ENCODE results near the gene TAAR1.
"Not testable (repeated sequence)": the region's sequence is repeated elsewhere in the genome, so short reads cannot be mapped to it uniquely, and the experiment has no call there.

TAAR1 gene, protein sequence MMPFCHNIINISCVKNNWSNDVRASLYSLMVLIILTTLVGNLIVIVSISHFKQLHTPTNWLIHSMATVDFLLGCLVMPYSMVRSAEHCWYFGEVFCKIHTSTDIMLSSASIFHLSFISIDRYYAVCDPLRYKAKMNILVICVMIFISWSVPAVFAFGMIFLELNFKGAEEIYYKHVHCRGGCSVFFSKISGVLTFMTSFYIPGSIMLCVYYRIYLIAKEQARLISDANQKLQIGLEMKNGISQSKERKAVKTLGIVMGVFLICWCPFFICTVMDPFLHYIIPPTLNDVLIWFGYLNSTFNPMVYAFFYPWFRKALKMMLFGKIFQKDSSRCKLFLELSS
- long read RNA-seq, donor 1 = 0 reads
- long read RNA-seq, donor 2 = 0 reads
- long read RNA-seq, donor 3 = 0 reads
- long read RNA-seq, donor 4 = 0 reads
- long read RNA-seq, donor 5 = 0 reads
- long read RNA-seq, donor 6 = 0 reads
- long read RNA-seq, donor 7 = 0 reads
- long read RNA-seq, donor 8 = 0 reads

DNA sequence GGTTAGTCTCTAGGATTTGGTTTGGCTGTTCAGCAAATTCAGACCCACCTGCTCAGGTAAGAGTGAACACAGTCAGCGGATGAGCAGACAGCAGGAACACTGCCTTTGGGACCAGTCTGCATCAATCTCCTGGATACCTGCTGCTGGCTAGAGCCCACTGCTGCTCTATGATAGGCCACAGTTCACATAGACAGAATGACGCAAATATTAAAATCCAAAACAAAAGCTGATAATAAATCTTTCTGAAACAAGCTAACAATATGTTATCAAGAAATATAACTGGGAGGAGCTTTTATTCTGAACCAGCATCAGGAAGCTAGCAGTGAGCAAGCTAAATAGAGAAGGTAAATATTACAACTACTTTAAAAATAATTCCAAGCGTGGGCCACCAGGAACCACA, at the start of gene TAAR1:
TAAR1 (minus strand) TSS at position 101 of the 400 bp plus-strand sequence. CDS start 13,179 bp downstream, outside the sequence.
- no peak for DNase-seq

DNA sequence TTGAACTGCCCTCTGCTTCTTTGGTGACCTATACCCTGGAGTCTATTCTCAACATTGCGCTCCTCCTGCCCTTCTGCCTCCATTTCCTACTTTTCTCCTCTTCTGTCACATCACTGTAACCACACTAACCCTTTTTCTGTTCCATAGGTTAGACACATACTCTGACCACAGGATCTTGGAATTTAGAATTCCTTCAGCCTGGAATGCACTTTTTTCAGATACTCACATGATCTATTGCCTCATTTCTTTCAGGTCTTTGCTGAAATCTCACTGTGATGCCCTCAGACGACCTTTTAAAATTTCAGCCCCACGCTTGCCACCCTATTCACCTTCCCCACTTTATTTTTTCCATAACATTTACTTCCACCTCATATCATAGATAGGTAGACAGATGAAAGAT, 49.8 kb upstream of the TAAR1 start:
- DNase-seq = no peak

DNA sequence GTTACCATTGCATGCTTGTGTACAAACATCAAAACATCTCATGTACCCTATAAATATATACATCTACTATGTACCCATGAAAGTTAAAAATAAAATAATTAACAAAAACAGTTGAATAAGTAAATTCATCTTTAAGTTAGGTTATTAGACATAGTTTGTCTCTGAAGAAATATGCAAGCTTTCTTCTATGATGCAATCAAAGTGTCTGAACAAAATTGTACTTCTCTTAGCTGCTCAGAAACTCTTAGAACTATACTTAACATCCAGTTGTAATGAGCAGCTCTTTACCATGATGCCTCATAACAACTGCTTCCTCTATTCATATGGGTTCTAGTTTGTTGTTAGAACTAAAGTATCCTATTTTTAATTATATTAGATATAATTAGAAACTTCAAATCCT, 49.0 kb upstream of the TAAR1 start:
- no peak for DNase-seq

DNA sequence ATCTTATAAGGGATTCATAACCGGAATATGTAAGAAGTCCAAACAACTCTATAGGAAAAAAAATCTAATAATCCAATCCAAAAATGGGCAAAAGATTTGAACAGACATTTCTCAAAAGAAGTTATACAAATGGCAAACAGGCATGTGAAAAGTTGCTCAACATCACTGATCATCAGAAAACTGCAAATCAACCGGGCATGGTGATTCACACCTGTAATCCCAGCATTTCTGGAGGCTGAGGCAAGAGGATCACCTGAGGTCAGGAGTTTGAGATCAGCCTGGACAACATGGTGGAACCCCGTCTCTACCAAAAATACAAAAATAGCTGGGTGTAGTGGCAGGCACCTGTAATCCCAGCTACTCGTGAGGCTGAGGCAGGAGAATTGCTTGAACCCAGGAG, 47.8 kb upstream of the TAAR1 start:
- DNase-seq = not testable (repeated sequence)

DNA sequence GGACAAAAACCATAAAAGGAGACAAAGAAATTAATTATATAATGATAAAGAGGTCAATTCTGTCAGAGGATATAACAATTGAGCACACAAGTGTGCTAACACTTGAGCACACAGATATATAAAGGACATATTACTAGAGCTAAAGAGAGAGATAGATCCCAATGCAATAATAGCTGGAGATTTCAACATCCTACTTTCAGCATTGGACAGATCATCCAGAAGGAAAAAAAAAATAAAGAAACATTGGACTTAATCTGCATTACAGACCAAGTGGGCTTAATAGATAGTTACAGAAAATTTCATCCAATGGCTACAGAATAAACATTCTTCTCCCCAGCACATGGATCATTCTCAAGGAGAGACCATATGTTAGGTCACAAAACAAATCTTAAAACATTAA, 45.0 kb upstream of the TAAR1 start:
- no peak for DNase-seq

DNA sequence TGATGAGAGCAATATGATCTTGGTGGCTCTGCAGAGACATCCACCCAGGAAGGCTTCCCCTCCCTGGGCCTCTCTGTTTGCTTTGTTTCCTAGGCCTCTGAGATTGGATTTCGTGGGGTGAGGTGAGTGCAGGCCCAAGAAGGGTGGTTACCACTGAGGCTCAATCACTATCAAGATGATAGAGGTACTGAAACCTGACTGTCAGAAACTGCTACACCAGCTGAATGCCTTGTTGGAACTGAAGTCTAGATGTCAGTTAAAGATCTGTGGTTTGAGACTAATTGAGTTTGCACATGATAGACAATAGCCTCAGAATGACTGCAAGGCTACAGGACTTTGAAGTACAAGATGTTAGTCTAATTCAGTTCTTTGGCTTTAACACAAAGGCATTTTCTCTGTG, 39.6 kb upstream of the TAAR1 start:
- DNase-seq = no peak

DNA sequence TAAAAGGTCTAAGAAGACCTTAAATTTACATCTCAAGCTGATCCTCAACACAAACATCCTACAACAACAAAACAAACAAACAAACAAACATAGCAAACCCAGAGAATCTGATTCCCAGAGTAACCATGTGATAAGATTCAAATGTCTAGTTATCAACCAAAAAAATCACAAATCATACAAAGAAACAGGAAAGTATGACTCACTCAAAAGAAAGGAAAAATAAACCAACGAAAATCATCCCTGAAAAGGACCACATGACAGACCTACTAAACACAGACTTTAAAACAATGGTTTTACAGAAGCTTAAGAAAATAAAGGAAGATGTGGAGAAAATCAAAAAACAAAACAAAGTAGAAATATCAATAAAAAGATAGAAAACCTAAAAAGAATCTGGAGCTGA, 36.8 kb upstream of the TAAR1 start:
- no peak for DNase-seq

DNA sequence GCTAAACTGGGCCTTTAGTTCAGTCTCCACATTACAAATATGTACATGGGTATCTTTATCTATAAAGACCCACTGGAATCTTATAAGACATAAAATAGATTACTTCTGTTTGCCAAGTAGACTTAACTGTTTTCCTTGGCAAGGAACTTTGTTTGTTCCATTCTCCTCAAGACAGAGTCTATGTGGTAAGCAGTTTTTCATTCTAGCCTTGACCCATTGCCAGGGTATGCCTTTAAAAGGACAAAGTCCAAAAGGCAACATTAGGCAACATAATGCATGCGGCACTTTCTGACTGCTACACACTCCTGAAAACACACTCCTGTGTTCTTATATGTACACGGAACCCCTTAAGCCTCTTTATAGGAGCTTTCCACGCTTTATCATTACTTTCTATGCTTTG, 34.5 kb upstream of the TAAR1 start:
- no peak for DNase-seq

DNA sequence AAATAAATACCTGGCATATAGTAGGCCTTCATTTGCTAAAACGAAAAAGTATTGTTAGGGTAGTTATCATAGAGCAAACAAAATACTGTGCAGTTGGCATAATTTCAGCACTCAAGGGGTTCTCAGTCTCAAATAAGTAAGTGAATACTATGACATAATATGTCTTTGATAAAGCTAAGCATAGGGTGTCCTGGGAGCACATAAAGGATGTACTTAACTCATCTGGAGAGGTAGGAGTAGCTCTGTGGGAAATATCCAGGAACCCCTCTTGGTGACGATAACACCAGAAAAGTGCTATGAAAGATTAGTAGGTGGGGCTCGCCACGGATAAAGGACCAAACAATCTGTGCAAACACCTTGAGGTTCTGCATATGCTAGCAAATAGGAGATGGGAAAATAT, 31.7 kb upstream of the TAAR1 start:
- DNase-seq = no peak

DNA sequence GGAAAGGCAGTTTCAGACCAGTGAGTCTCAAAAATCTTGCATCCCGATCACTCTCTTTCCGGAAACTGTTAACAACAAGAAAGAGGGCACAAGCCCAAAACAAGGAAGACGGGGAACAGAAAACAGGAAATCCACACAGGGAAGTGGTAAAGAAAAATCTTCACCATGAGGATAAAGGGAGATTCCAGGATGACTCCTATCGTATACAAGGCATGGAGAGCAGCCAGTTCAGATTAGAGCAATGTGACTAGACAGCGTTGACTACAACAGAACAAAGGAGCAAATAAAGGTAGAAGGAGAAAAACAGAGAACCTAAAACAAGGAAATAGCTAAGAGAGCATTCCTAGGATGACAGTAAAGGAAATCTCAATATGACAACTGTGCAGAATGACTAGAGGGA, 28.3 kb upstream of the TAAR1 start:
- no peak for DNase-seq

DNA sequence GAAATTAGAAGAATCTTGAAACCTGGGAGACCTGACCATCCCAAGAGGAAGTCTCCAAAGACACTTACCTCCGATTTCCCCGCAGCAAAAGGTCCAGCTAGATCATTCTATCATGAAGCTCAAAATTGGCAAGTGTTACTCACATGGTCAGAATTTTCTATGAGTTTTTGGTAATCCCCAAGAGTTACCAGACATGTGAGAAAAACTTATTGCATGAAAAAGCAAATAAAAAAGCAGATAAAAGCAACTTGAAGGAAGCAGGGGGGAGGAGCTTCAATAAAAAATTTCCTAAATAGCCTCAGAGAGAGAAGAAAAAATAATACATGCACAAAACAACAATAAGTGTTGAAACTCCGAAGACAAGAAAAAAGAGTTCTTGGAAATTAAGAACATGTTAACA, 27.5 kb upstream of the TAAR1 start:
- no peak for DNase-seq

DNA sequence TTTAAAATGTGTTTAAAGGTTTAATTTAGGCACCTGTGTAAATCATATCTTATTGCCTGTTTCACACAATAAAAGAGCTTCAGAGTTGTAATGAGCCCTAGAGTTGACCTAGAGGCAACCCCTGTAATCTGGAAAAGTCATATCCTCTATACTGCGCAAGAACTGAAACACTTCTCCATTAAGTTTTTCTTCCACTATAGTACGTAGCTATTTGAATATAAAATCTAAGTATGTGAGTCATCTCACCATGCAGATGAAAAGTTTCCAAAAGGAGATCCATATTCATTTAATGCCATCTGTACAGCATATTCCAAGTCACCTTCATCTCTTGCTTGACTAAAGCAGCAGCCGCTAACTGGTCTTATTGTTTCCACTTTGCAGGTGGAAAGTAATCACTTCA, 26.0 kb upstream of the TAAR1 start:
- no peak for DNase-seq

DNA sequence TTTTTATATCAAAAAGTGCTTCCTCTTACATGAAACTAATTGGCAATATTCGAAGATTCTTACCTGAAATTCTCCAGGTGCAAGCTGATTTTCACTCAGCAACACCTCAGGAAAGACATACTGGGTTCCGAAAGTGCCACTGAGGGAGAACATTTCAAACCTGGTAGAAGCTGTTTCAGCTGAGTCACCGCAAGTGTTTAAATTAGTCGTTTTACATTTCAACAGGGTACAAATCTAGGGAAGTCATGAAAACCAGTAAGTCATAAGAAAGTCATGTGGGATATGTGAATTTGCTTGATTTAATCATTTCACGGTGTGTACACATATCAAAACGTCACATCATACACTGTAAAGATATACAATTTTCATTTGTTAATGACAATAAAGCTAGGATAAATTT, 25.3 kb upstream of the TAAR1 start:
- no peak for DNase-seq

DNA sequence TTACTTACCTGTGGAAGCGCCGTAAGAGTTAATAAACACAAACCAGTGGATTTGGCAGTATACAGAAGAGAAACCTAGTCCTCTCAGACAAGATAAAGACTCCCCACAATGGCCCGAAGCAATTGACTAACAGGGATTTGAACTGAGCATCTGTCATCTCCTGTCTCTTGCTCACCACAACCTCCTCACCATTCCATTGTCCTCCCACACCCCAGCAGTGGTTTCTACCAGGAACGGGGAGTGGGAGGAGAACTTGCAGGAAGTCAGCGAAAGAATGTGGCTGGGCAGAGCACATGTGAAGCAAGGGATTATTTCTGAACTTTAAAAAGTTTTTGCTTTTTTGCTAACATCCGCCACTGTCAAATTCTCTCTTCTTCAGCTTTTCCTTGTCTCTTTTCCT, 24.6 kb upstream of the TAAR1 start:
- no peak for DNase-seq

DNA sequence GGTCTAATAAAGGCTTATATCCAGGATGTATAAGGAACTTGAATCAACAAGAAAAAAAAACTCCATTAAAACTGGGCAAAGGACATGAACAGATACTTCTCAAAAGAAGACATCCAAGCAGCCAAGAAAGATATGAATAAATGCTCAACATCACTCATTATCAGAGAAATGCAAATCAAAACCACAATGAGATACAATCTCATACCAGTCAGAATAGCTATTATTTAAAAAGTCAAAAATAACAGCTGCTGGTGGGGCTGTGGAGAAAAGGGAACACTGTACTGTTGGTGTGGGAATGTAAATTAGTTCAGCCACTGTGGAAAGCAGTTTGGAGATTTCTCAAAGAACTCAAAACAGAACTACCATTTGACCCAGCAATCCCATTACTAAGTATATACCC, 20.1 kb upstream of the TAAR1 start:
- DNase-seq = not testable (repeated sequence)

DNA sequence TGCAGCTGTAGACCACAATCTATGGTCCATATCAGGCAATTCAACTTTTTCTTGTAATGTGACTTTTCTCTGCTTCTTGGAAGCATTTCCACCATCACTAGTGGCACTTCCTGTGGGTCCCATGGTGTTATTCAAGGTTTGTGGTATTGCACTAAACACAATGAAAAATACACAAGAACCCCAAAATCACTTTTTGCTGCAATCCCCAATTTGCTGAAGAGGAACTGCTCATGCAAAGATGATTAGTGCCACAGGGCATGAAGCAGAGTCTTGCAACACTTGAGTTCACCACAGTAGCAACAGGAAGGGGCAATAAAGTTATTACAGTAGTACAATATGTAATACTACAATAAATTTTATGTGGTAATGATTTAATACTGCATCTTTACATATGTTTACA, 16.8 kb upstream of the TAAR1 start:
- no peak for DNase-seq

DNA sequence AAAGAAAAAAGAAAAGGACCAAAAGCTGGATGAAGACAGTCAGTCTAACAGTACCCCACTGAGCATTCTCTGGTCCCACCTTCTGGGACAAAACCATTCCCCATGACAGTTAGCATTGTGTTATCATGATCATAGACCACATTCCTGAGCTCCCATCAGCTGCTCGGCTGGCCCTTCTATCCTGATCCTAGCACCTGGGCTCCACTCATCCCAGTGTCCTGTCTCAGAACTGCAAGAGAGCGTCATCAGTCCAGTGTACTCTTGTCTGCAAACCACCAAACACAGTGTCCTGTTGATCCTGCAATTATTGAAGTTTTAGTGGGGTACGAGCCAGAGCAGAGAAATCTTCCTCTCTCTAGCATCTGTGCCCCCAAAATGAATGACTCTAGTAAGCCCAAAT, 16.0 kb upstream of the TAAR1 start:
- no peak for DNase-seq

DNA sequence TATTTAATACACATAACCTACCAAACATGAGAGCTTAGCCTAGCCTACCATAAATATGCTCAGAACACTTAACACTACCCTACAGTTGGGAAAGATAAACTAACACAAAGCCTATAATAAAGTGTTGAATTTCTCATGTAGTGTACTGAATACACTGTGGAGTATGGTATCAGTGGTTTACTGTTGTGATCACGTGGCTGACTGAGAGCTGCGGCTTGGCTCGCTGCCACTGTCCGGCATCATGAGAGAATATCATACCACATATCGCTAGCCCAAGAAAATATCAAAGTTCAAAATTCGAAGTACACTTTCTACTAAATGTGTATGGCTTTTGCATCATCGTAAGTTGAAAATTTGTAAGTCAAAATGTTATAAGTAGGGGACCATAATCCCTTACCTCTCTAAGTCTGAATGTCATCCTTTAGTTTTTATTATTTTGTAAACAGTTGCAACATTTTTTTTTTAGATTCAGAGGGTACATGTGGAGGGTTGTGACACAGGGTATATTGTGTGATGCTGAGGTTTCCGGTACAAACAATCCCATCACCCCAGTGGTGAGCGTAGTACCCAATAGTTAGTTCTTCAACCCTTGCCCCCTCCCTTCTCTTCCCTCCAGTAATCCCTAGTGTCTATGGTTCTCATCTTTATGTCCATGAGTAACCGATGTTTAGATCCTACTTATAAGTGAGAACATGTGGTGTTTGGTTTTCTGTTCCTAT, 14.6 kb upstream of the TAAR1 start:
- no peak for DNase-seq

DNA sequence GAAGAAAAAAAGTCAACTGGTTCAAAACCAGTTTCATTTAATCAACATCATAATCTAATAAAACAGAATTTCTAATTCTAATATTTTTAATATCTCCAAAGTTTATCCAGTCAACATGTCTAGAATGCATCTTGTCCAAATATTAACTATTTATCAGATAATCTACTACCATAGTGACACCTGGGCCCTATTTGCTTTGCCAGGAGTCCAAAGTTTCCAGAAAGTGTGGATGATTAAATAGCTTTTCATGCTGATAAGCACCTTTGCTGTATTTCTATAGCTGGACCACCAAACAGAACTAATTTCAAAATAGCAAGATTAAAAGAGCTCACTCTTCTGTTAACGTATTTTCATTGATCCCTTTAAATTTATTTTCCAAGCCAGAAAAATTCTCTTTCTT, 12.3 kb upstream of the TAAR1 start:
- no peak for DNase-seq

DNA sequence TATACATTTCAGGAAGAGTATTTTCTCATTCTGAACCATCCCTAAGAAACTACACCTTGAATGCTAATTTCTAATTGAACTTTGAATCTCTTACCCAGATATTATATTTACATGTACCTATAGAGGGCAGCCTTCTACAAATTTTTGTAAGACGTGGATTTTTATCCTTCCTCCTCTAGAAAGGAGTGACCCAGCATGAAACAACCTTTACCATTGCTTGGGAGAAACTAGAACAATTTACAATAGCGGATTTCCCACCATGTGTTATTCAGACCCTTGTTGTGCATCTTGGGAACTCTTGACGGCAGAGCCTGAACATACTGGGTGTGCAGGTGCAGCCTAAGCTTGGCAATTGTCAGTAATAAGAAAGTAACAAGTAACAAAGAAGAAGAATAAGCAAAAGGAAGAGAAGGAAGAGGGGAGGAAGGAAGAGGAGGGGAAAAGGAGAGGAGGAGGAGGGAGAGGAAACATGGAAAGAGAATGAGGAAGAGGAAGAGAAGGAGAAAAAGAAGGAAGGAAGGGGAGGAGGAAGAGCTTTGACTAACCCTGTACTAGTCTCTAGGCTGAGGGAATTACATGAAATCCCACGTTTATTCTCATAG, 10.8 kb upstream of the TAAR1 start:
- peak; percentile 13 for DNase-seq

DNA sequence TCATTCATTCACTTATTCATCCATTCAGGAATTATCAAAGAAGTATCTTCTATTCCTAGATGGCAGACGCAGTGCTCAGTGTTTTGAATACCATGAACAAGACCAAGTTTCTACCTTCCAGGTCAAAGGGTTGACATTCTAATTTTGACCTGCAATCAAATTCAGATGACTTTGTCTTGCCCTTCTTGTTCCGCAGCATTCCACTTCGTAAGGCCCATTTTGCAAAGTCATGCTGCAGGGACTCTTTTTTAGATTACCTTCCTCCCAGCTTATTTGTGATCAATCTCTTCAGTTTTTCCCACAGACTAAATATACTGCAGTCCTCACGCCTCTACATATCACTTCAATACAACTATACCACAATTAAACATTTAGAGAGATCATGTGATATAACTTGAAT, 7.1 kb upstream of the TAAR1 start:
- no peak for DNase-seq

DNA sequence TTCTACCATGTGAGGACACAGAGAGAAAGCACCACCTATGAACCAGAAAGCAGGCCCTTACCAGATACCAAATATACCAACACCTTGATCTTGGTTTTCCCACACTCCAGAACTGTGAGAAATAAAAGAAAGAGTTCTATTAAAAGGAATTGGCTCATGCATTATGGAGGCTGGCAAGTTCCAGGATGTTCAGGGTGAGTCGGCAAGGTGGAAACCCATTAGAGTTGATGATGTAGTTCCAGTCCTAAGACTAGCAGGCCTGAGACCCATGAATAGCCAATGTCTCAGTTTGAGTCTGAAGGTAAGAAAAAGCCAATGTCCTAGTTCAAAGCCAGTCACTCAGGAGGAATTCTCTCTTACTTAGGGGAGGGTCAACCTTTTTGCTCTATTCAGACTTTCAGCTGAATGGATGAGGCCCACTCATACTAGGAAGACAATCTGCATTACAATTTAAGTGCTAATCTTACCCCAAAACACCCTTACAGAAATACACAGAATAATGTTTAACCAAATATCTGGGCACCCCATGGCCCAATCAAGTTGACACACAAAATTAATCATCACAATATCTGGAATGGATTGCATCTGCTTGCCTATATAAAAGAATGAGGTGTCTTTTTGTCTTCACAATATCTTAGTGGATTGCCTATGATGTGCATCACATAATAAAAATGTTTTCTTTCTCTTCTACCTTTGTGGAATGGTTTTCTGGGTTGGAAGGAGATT, 5.5 kb upstream of the TAAR1 start:
- DNase-seq = no peak

DNA sequence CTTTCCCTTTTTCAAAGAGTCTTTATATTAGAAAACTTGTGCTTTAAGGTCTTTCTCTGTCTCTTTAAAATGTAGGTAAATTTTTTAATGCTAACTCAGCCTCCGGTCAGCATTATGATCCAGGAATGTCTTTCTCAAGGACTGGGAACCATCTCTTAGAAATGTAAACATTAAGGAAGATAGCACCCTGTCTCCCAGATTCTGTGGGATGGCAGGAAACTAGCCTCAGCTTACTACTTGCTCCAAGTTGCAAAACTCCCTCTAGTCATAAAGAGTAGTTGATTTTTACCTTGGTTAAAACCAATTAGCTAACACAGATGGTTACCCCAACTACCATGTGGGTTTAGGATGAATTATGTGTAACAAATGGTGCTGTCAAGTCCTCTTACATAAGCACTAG, 4.7 kb upstream of the TAAR1 start:
- DNase-seq = no peak

All from right kidney (tissue), 9 donors.